Daoy (cell line): ENCODE measurements around the gene SSH2. TPM values are rescaled to one million over a fixed set of nuclear protein-coding genes. Genes with fewer than 3 reads are reported as not detected.

Experiments used
- DNase-seq: peaks from one replicate; pipeline ENCODE4 v3.0.0-alpha.2; 2015; ENCODE audit warnings: low read depth
- total RNA-seq: library from RNA; depleted of rRNA; stranded (reverse); fragments of >200 nt; shearing (Covaris generic); gene quantifications from 2 replicates; pipeline ENCODE4 v1.2.3, GENCODE V29; 2014

The SSH2 gene
- total RNA-seq, 1 experiment from 2014 or later: 4.6 TPM

- peak; percentile 84 for DNase-seq
Measured at GRCh38 chr17:29590411-29591145, 339.4 kb downstream of the SSH2 start.

DNA sequence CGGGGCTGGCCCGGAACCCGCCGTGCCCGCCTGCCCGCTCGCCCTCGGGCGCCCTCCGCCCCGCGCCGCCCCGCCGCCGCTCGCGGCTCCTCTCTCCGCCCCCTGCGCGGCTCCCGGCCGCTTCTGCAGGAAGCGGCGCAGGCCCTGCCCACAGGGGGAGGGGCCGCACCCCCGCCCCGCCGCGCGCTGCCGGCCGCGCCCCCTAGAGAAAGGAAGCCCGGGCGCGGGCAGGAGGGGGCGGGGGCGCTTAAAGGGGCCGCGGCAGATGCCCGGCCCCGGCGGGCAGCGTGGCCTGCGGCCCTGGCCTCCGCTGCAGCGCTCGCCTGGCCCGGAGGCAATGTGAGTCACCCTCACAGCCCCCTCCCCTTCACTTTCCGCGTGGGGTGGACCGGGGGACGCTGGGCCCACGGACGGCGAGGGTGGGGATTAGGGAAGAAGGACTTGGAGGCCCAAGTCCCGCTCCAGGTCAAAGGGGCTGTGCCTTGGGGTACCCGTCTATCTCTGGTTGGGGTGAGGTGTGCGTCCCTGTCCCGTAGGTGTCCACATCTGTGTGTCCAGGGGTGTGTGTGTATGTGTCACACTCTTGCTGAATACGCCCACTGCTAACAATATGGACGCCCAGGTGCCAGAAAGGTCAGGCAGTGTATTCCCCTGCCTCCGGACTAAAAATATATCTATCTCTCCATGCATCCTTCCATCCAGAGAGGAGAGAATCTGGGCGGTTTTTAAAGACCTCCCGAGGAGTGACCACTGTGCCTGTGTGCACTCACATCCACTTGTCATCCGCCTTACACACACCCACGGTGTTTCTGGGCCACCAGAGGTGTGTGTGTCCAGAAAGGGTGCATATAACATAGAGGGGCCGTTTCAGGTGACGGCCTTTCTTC lies 340.3 kb downstream of the SSH2 start, which contains the start of gene GIT1:
Gene GIT1 (minus strand): TSS at position 125 of the 887 bp plus-strand sequence. CDS start 270 bp downstream, outside the sequence.
- DNase-seq: peak; percentile 92

GRCh38 chr17:29588562-29589411 lies 341.2 kb downstream of the SSH2 start:
- peak; percentile 55 for DNase-seq

DNA sequence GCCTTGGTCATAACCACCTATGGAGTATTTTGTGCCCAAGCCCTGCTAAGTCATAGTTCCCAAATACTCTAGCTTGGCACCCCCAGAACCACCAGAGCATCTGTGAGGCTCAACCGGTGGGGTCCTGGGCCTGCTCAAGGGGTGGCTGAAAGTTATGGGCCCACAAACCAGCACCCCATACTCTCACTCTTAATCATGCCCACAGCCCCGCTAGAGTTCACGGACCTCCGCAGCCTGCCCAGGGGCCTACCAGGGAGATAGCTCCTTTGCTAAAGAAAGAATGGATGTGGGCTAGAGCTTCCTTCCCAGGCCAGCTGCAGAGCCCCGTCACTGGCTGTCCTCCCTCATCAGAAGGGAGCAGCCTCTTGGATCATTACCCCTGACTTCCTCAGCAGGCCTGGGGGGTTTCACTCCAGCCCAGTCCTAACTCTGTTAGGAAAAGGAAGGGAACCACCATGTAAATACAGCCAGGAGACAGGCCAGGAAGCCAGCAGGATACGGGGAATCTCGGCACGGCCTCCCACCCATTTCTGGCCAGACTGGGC lies 341.9 kb downstream of the SSH2 start:
- DNase-seq: no peak

DNA sequence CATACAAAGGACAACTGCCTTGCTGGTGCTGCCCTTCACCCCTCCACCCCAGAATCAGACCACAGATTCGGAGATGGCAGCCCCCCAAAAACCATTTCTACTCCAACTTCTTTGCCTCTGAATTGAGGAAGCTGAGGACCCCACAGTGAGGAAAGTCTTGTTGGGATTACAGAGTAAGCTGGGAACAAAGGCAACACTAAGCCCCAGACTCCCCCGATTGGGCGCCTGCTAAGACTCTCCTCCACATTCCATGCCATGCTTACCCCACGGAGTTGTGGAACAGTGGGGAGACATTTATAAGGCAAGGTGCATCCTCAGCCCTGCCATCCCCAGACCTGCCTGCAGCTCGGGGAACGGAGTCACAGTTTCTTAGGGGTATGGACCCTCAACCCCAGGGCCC lies 342.4 kb downstream of the SSH2 start:
- no peak for DNase-seq

DNA sequence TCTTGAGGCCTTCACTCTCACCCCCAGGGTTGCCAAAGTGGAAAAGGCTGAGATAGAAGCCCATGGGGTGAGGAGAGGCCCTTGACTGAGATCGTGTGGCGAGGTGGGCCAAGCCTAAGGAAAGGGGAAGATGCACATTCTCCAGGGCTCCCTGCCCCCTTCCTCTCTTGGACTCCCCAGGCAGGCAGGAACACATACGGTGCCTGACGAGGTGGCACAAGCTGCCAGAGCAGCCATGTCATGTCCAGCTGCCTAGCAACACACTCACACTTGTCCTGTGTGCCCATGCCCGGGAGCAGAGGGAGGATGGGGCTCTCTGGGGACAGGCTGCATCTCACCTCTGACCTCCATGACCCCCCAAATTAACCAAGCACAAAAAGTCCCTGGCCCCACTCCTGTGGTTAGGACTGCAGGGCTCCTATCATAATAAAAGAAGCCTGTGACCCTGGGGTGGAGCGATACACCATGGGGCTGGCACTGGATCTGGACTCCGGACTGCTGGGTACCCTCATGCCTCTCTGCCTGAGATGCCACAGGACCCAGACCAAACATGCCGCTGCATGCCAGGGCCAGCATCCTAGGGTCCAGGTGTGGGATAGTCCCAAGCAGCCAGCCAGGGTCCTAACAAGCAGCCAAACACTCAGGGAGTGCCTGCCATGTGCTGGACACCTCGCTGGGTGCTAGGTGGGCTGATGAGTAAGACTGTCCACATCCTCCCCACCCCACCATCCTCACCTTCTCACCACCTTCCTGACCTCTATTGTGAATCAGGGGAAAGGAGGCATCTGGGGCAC lies 343.2 kb downstream of the SSH2 start:
- no peak for DNase-seq

DNA sequence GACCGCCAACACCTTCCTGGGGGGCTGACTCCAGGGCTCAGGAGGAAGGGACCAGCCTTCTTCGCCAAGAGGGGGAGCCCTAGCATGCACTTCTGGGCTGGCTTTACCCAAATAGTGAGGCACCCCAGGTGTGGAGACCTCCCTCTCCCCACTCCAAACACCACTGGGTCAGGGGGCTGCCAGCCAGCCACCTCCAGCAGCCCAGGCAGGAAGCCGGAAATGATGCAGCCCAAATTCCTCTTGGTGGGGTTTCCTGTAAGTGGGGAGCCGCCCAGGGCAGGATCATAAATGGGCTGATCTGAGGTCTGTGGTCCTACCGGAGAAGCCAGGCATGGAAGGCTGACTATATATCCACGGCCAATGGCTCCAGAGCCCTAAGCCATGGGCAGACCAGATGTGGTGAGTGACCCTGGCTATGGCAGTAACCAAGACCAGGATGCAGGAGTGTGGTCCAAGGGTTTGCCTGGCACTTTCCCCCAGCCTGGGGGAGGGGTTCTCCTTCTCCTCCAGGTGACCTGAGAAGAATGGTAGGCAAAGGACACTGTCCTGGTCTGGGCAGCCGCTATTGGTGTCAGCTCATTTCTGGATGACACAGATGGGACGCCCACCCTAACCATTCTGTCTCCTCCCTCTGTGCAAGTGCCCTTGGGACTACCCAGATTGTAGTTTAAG lies 344.8 kb downstream of the SSH2 start:
- peak; percentile 80 for DNase-seq

GRCh38 chr17:29584452-29585079 lies 345.5 kb downstream of the SSH2 start:
- DNase-seq: peak; percentile 44

GRCh38 chr17:29583324-29584248 lies 346.4 kb downstream of the SSH2 start:
- no peak for DNase-seq

DNA sequence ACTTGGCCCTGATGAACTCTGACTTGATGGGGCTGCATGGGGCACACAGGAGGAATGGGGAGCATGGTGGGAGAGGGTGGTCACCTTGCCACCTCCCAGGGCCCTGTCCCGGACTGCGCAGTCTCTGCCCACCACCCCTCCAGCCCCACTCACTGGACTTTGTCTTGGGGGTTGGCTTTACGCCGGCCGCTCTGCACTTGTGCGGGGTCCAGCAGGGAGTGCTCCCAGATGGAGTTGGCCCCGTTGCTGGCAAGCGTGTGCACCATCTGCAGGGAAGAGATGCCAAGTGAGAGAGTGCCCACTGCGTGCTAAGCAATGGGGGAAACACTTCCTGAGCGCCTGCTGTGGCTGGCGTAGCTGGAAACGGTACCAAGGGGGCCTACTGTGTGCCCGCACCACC lies 347.3 kb downstream of the SSH2 start:
- DNase-seq: no peak

GRCh38 chr17:29582254-29582765 lies 347.7 kb downstream of the SSH2 start:
- DNase-seq: no peak

- DNase-seq: no peak
Measured at GRCh38 chr17:29581583-29582253, 348.3 kb downstream of the SSH2 start.

- peak; percentile 89 for DNase-seq
Measured at GRCh38 chr17:29579866-29580771, 349.9 kb downstream of the SSH2 start.

DNA sequence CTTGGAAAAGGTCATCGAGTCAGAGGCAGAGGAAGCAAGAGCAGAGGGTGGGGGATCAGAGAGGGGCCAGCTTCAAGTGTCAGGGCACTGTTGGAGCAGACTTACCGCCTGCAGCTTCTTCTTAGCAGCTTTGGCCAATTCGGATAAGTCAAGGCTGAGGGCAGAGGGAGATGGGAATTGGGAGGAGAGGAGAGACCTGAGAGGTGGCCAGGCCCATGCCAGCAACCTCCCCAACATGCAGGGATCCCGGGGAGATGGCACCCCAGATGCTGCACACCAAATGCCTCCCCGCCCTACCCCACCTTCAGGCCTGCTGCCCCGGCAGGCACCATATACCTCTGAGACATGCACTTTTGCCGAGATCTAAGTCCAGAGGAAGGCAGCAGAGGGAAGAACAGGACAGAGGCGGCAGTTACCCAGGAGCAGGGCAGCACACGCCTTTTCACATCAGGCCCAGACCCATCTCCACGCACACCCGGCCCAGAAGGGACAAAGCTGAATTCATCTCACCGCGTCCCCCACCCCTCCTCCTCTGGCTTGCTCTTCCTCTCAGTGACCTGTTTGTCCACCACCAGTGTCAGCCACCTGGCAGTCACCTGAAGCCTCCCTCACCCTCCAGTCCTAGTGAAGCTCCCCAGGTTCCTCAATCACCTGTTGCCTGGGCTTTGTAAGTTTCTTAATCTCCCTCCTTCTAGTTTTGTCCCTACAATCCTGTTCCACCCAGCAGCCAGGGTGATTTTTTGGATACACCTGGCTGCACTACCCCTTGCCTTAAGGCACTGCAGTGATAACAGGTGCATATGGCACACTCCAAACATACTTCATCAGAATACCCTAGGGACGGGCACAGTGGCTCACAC lies 351.2 kb downstream of the SSH2 start:
- no peak for DNase-seq

GRCh38 chr17:29577385-29578211 lies 352.4 kb downstream of the SSH2 start:
- DNase-seq: no peak
